ENCODE data around the gene C2orf92.

C2orf92 gene

DNA sequence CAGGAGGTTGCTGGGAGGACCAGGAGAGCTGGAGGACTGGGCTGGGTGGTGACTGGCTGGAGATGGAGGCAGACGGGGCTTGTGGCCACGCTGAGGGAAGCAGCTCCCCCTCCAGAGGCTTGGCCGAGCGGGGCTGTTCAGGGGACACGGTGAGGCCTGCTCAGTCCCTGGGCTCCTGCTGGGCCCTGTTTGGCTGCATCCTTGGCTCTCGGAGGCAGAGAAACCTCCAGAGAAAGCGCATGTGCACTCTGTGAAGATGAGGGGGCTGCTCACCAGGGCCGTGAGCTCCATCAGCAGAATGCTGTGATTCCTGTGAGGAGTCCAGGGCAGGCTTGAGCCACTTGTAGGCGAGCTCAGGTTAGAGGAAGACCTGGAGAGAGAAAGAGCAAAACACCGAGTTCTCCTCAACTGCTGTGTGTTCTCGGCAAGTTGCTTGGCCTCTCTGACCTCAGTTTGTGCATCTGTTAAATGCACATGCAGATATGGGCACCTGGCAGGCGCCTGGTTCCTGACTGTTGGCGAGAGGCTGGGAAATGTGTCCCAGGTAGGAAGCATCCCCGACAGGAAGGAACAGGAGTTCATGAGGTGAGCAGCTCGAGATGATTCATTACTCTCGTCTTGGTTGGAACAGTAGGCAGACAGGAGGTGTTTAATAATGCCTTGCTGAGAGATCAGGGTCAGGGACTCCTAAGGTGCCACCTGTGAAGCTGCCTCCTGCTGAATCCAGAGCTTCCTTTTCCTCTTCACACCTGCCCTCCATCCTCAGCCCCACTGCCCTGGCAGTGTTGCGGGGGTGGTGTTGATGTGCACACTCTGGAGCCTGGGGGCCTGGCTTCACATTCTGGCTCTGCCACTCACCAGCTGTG is 44.8 kb downstream of the C2orf92 start:
- DNase-seq (ENCODE audit: low read depth) = no peak

DNA sequence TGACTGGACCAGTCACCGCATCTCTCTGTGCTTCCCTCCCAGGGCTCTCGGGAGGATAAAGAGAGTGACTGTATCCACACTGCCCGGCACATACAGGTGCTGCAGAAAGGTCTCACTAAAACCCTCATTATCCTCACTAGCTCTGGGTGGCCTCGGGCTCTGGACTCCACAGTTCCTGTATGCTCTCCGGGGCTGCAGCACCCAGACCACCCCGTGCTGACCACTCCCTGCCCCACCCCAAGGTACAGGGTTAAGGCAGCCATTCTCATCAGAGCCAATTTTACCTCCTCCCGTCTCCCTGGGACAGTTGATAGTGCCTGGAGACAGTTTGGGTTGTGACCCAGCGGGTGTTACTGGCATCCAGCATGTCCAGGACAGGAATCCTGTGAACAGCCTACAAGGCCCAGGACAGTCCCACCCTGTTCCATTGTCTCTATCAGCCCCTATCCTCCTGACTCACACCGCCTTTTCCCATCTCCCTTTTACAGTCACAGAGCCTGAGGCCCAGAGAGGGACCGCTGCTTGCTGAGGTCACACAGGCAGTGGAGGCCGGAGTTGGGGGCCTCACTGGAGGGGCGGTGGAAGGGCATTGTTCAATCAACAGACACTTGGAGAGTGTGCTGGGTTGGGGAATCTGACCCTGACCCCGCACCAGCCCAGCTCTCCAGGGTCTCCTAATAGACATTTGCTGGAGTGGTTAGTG is 45.6 kb downstream of the C2orf92 start:
- DNase-seq (ENCODE audit: low read depth) = no peak

DNA sequence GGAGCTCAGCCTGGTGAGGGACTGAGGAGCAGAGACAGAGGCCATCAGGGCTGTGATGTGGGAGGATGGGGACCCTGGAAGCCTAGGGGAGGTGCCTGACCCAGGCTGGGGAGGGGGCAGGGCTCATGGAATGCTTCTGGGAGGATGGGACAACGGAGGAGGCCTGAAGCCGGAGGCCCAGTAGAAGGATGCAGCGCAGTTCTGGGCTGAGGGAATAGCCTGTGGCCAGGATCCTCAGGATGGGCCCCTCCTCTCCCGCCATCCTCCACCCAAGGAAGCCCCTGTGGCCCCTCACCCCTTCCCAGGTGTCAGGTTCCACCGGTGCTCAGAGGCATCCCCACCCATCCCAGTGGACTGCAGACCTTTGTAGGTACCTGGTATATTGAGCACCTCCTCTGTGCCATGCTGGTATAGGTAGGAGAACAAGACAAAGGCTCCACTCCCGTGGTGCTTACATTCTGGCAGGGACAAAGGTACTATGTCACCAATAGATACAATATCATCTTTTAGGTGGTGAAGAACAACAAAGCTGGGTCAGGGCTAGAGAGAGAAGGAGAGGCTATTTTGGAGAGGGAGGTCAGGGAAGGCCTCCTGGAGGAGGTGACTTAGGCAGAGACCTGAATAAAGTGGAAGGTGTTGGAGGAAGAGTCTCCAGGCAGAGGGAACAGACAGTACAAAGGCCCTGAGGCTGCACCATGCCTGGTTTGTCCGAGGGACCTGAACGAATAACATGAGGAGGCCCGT is 46.6 kb downstream of the C2orf92 start:
- DNase-seq (ENCODE audit: low read depth) = no peak

DNA sequence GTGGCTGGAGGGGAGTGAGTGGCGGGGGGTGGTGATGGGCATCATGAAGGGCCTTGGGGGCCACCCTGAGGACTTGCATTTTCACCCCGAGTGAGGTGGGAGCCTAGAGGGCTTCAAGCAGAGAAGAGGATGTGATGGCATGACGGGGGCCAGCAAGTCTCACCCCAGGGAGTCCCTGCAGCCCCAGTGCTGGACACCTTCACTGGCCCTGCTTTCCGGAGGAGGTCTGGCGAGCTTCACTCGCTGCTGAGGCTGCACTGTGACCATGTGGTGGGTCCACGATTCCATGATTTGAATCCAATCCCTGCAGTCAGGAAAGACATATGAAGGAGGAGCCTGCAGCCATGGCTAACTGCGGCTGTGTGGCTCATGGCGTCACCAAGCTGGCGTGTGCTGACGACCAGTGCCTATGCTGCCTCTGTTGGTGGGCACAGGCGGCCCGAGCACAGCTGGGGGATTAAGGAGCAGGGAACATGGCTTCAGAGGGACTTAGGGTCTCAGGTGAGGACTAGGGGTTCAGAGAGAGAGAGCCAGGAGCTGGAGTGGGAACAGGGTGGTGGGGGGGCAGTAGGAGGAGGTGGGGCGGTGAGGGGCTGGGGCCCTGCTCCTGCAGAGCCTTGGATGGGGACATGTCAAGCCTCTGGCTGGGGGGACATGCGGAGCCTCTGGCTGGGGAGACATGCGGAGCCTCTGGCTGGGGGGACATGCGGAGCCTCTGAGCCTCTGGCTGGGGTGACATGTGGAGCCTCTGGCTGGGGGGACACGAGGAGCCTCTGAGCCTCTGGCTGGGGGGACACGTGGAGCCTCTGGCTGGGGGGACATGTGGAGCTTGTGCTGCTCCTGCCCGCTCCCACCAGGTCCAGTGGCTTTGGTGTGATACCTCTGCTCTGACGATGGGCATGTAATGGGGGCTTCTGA is 47.4 kb downstream of the C2orf92 start:
- no peak for DNase-seq (ENCODE audit: low read depth)

DNA sequence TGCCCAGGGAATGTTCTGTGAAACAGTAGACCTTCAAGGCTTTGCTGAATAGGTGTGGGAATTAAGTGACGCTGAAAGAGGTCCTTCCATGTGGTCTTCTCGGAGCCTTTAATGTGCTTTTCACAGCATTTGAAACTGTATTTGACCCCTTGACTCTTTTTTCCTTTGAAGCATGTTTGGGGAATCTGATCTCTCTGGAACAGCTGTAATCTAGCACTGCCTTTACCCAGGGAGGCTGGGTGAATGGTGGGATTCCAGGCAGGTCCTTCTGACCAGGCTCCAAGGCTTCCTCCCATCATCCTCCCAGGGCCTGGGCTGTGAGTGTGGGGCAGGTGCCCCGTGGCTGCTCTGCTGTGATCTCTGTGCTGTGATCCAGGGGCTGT is 48.1 kb downstream of the C2orf92 start:
- no peak for DNase-seq (ENCODE audit: low read depth)

DNA sequence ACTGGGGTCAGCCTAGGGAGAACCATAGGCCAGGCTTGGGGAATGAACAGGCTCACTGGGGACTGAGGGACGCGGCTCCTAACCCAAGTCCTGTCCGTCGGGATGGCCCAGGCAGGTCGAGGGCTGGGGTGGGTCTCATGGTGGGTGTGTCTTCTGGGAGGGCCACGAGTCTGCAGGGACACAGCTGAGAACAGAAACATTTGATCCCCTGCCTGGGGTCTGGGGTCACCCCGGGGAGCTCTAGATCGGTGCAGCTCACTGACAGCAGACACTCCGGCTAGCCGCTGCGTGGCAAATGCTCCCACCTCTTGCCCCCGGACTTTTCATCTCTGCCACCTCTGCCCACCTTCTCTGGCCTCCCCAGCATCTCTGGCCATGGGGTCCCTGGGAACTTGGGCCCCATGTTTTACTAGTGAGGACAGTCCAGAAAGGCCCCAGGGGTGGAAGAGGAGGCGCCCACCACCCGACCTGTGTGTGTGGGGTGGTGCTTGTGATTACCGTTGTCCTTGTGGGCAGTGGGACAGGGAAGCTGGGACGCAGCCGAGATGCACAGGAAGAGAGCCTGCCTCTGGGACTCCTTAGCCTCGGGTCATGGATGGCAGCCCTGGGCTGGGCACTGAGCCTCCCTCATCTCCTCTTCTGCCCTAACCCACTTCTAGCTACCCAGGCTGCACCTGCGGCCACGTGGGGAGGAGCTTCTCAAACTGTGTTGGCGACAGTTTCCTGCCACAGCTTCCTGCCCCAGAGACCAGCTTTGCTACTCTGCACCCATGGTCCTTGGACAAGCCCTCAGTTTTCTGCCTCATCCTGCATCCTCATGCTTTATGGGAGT is 48.8 kb downstream of the C2orf92 start:
- DNase-seq (ENCODE audit: low read depth) = no peak

DNA sequence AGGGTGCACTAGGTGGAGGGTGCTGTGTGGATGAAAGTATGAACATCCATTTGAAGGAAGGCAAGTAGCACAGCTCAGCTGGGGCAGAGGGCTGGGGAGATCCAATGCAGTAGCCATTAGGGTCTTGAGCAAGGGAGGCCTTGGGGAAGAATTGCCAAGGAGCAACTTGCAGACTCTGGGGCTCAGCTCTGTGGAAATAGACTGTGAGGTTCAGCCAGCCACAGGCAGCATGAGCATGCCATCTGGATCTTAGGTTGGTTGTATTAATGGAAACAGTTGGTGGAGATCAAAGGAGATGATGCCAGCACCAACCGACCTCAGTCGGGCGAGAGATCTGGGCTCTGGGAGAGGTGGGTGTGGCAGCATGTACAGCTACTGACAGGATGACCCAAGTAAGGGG is 49.4 kb downstream of the C2orf92 start:
- no peak for DNase-seq (ENCODE audit: low read depth)

DNA sequence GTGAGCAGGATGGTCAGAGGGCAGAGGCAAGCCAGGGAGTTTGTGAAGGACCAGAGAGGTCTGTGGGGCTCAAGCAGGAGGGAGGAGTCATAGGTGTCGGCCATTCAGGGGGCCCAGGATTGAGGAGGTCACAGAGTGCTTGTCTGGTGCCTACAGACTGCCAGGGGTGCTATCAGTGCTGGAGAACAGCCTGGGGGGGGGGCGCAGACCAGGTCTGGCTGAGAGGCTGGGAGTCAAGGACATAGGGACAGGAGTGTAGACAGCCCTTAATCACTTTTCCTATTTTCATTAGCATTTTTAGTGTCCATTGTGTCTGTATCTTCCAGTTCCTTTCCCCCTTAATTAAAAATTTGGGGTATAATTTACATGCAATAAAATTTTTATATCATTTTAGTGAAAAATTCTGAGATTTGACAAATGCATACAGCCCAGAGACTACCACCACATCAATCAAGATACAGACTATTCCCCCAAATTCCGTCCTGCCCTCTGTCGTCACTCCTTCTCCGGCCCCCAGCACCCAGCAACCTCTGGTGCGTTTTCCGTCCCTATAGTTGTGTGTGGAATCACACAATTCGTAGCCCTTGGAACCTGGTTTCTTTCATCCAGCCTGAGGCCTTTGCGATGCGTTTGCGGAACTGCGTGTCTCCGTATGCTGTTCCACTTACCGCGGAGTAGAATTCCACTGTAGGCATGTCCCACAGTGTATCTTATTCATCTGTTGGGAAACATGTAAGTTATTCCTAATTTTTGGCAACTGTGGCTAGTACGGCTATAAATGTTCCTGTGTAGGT is 50.0 kb downstream of the C2orf92 start:
- DNase-seq (ENCODE audit: low read depth) = no peak

DNA sequence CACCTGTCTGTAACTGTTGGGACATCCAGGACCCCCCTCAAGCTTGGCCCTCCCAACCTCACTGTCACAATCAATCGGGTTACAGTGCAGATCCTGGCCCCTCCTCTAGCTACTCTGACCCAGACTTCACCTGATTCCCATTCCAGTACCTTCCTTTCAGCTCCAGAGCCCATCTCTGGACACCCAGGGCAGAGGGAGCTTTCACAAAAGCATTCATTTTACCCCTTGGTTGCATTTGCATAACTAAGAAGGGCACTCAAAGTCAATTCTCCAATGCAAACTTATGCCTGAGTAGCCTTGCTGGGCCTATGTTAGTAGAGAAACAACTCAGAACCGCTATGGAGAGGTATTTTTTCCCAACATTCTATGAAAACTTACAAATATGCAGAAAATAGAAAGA is 51.2 kb downstream of the C2orf92 start:
- no peak for DNase-seq (ENCODE audit: low read depth)

DNA sequence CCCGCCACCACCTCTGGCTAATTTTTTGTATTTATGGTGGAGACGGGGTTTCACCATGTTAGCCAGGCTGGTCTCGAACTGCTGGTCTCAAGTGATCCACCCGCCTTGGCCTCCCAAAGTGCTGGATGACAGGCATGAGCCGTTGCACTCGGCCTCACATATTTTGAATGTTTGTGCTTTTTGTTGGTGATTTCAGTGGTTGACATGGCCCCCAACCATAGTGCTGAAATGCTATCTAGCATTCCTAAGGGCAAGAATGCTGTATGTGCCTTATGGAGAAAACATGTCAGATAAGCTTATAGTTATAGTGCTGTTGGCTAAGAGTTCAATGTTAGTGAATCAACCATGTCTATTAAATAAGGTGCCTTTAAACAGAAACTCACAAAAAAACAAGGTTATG is 52.7 kb downstream of the C2orf92 start:
- DNase-seq (ENCODE audit: low read depth) = no peak

DNA sequence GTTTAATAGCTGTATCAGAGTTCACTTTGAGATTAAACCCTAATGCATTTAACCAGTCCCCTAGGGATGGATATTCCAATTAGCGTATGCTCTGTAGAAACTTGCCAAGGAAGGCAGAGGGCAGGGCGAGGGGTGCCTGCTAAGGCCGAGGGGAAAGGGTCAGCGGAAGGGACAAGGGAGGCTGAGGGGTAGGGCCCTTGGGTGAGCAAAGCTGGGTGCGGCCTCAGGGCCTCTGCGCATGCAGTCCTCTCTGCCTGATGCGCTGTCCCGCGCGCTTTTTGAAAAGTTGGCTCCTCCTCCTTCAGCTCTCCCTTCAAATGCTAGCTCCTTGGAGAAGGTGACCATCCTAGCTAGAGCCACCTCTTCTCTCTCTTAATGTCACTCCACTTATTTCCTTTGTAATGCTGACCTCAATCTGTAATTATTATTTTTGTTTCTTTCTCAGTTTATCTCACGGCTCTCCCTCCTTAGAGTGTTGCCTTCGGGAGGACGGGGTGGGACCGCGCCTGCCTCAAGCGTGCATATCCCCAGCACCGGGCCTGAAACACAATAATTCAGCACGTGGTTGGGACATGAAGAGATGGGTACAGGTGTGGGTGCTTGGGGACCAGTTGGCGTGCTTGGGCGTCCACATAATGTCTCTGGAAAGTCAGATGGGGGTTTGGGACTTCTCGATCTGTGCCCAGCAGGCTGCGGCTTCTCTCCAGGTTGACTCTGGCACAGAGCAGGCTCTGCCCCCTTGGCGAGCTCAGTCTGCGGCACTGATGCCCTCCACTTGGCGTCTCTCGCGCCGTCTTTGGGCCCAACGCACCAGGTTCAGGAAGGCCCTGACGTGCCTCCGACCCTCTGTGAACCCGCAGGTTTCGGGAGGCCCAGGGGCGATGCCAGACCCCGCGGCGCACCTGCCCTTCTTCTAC is 53.9 kb downstream of the C2orf92 start:
- no peak for DNase-seq (ENCODE audit: low read depth)

DNA sequence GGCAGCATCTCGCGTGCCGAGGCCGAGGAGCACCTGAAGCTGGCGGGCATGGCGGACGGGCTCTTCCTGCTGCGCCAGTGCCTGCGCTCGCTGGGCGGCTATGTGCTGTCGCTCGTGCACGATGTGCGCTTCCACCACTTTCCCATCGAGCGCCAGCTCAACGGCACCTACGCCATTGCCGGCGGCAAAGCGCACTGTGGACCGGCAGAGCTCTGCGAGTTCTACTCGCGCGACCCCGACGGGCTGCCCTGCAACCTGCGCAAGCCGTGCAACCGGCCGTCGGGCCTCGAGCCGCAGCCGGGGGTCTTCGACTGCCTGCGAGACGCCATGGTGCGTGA is 54.5 kb downstream of the C2orf92 start:
- DNase-seq (ENCODE audit: low read depth) = no peak

DNA sequence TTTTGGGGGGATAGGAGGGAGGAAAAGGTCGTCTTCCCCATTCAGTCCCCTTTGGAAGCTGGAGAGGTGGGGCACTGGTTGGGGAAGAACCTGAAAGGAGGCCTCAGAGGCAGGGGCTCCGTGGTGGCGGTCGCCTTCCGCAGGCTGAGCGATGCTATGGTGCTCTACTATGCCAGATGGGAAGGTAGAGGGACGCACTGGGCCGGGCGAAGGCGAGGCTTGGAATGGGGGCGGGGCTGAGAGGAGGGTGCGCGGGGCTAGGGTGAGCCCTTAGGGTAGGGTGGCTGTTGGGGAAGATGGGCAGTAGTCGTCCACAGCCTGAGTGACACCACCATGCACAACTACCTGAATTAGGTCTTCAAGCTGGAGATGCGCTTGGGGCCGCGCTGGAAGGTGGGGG is 55.0 kb downstream of the C2orf92 start:
- DNase-seq (ENCODE audit: low read depth) = no peak

DNA sequence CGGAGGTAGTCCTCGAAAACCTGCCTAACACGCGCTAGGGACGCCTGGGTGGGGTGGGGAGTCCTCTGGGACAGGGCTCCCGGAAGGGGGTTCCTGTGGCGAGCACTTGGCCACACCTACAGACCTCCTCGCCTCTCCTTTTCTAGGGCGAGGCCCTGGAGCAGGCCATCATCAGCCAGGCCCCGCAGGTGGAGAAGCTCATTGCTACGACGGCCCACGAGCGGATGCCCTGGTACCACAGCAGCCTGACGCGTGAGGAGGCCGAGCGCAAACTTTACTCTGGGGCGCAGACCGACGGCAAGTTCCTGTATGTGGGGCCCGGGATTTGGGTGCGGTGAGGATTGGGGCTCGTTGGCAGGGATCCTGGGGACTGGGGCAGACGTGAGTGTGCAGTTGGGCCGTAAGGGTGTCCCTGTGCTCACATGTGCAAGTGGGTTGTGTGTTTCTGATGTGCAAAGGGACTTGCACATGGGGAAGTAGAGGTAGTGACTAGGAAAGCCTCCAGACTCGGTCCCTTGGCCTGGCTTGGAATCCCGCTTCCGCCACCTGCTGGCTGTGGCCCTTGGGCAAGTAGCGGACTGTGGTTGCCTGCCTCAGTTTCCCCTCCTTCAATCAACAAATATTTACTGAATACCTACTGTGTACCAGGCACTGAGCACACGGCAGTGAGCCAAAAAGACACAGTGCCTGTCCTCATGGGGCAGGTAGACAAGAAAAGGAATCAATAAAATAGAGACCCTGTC is 55.6 kb downstream of the C2orf92 start:
- DNase-seq (ENCODE audit: low read depth) = no peak

DNA sequence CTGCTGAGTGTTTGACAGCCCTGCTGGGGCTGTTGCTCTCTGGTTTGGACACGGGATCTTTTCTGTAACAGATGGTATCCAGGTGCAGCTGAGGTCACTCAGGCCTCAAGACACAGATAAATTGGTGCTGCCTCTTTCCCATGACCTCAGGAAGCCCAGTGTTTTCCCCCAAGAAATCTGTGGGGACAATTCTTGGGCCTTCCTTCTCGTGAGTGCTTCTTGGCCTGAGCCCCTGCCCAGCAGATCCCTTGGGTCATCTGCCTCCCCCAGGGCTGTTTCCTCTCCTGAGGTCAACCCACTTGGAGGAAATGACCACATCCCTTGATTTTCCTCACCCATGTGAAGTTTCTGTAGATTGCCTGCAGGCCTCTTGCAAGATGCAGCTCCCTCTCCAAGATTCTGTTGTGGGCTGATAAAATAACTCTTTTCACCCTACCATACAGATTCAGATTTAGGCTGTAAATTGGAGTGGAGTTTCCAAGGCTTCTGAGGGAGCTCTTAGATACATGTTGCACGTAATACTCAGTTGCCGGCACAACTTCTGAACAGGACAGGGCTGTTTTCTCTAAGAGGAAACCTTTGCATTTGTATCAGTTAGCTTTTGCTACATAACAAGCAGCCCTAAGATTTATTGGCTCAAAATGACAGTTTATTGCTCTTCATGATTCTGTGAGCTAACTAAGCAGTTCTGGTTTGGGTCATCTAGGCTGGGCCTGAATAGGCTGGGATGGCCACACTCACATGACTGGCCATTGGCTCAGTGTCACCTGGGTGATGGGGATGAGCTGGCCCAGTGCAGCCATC is 57.0 kb downstream of the C2orf92 start:
- no peak for DNase-seq (ENCODE audit: low read depth)

DNA sequence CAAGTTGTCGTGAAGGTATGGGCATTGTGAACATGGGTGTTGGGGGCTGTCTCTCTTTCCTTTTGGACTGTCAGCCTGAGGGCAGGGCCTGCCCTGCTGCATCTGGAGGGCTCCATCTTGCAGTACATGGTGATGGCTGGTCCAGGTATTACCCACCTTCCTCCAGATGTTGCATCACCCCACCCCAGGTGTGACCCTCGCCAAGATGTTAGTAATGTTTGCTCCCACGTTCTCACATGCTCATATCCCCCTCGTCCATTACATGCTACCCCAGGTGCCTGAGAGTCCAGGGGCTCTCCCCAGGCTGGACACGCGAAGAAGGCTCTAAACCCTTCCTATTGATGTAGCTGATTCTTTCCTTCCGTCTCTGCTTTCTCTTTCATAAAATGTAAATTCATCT is 57.8 kb downstream of the C2orf92 start:
- DNase-seq (ENCODE audit: low read depth) = no peak

DNA sequence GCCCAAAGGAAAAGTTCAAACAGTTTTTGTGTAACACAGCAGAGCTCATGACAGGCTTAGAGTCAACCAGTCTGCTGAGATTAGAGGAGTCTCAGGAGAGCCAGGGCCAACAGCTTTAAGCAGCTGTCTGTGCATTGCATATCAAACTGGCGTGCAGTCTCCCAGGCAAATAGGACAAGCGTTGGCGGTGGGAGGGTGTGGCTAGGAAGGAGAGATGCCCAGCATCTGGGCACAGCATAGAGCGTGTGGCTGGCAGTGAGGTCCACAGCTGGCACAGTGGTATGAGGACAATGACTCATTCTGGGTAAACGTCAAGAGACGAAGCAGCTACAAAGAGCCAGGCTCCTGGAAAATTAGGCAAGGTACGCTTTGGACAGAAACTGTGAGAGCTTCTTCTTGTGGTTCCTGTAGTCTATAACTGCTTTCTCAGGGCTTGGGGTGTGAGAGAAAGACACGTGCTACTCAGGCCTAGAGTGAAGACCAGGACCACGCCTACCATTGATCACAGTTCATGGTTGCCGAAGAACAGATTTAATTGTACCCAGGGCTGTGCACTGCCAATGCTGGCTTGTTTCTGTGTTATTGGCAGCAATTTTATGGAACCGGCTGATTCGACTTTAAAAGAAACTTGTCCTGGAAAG is 58.7 kb downstream of the C2orf92 start:
- DNase-seq (ENCODE audit: low read depth) = peak; percentile 62
